ENCODE results near the gene NFIA. TPM values are rescaled to one million over a fixed set of nuclear protein-coding genes. Genes with fewer than 3 reads are reported as not detected.

NFIA gene
- total RNA-seq, 1 donor from 2014 or later: 31.3 TPM

GRCh38 chr1:61090546-61091202, 8.3 kb downstream of the NFIA start:
- H3K4me1 ChIP-seq (ENCODE audit: control insufficient read depth in 3 of 3, insufficient read depth in 3 of 3, low read length in 3 of 3): peaks cover 25 to 52% (median 32%) of the 10 kb centered on the region in 3 donors
- H3K36me3 ChIP-seq (ENCODE audit: control insufficient read depth in 3 of 3, insufficient read depth in 3 of 3, low read length in 3 of 3): peaks cover 0 to 7% (median 2%) of the 10 kb centered on the region in 3 donors
- peak overlapping the region; percentile 49 to 61 (median 55) for H3K4me3 ChIP-seq (ENCODE audit: low read length in 3 of 3)
- no peaks in the 10 kb centered on the region for H3K9me3 ChIP-seq (ENCODE audit: control insufficient read depth in 3 of 3, low read length in 3 of 3)
- H3K9ac ChIP-seq (ENCODE audit: low read depth in 1 of 3, low read length in 3 of 3): peak overlapping the region; percentile 36 to 63 (median 41)
- peak overlapping the region; percentile 88 for H3K27ac ChIP-seq (ENCODE audit: low read depth, low read length)
- no peaks in the 10 kb centered on the region for H3K27me3 ChIP-seq (ENCODE audit: control insufficient read depth in 3 of 3, insufficient read depth in 3 of 3, low read length in 3 of 3)

DNA sequence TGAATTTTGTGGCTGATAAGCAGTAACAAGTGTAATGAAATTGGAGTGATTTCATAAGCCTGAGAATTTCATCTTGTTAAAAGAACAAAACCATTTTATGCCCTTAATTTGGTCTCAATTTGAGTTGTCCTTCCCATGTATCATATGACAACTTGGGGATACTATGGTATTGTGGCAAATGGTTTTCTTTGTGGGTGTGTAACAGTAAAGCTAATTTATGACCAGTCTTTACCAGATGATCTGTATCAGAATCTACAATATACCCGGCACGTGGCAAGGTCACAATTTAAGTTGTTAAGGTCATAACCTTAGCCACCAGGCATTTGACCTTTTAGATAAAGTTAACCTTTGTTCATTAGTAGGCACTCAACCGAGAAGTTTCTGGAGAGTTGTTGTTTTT, 9.1 kb downstream of the NFIA start:
- Histone ChIP-seq H3K9me3 (ENCODE audit: control insufficient read depth in 3 of 3, low read length in 3 of 3) (no peaks in the 10 kb centered on the region), H3K36me3 (ENCODE audit: control insufficient read depth in 3 of 3, insufficient read depth in 3 of 3, low read length in 3 of 3) (peaks cover 0 to 7% (median 2%) of the 10 kb centered on the region in 3 donors), H3K27me3 (ENCODE audit: control insufficient read depth in 3 of 3, insufficient read depth in 3 of 3, low read length in 3 of 3) (no peaks in the 10 kb centered on the region), H3K4me3 (ENCODE audit: low read length in 3 of 3) (peak overlapping the region in 2 of 3 donors; percentile 55 to 61), H3K9ac (ENCODE audit: low read depth in 1 of 3, low read length in 3 of 3) (peak overlapping the region; percentile 36 to 63 (median 41)), H3K4me1 (ENCODE audit: control insufficient read depth in 3 of 3, insufficient read depth in 3 of 3, low read length in 3 of 3) (peaks cover 22 to 45% (median 30%) of the 10 kb centered on the region in 3 donors), H3K27ac (ENCODE audit: low read depth, low read length) (peak overlapping the region; percentile 88)

DNA sequence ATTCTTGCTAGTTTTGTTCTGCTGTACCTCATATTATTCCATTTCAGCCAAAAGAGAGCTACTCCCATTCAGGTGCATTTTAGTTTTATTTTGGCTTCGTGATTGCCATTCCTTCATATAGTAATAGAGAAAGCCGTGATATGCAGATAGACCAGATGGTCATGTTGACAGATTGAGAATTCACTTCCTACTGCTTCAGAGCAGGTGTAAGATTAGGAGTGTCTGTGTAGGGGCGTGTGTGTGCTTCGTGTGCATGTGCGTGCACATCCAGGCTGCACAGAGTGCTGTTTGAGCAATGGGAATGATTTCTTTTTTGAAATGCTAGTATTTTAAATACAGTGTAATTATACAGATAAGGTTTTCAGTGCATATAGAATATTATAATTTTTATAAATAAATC, 10.3 kb downstream of the NFIA start:
- H3K4me1 ChIP-seq (ENCODE audit: control insufficient read depth in 3 of 3, insufficient read depth in 3 of 3, low read length in 3 of 3): peaks cover 22 to 44% (median 30%) of the 10 kb centered on the region in 3 donors
- no peaks in the 10 kb centered on the region for H3K27me3 ChIP-seq (ENCODE audit: control insufficient read depth in 3 of 3, insufficient read depth in 3 of 3, low read length in 3 of 3)
- H3K27ac ChIP-seq (ENCODE audit: low read depth, low read length): peak overlapping the region; percentile 88
- H3K9me3 ChIP-seq (ENCODE audit: control insufficient read depth in 3 of 3, low read length in 3 of 3): no peaks in the 10 kb centered on the region
- peak overlapping the region; percentile 22 to 54 (median 37) for H3K4me3 ChIP-seq (ENCODE audit: low read length in 3 of 3)
- peak overlapping the region; percentile 15 to 41 (median 26) for H3K9ac ChIP-seq (ENCODE audit: low read depth in 1 of 3, low read length in 3 of 3)
- H3K36me3 ChIP-seq (ENCODE audit: control insufficient read depth in 3 of 3, insufficient read depth in 3 of 3, low read length in 3 of 3): peaks cover 0 to 7% (median 2%) of the 10 kb centered on the region in 3 donors

GRCh38 chr1:61093525-61094137, 11.3 kb downstream of the NFIA start:
- Histone ChIP-seq H3K36me3 (ENCODE audit: control insufficient read depth in 3 of 3, insufficient read depth in 3 of 3, low read length in 3 of 3) (peaks cover 0 to 2% (median under 1%) of the 10 kb centered on the region in 3 donors), H3K4me1 (ENCODE audit: control insufficient read depth in 3 of 3, insufficient read depth in 3 of 3, low read length in 3 of 3) (peaks cover 22 to 47% (median 30%) of the 10 kb centered on the region in 3 donors), H3K27me3 (ENCODE audit: control insufficient read depth in 3 of 3, insufficient read depth in 3 of 3, low read length in 3 of 3) (no peaks in the 10 kb centered on the region), H3K9ac (ENCODE audit: low read depth in 1 of 3, low read length in 3 of 3) (peak overlapping the region; percentile 0 to 52 (median 42)), H3K27ac (ENCODE audit: low read depth, low read length) (peak overlapping the region; percentile 67), H3K9me3 (ENCODE audit: control insufficient read depth in 3 of 3, low read length in 3 of 3) (no peaks in the 10 kb centered on the region), H3K4me3 (ENCODE audit: low read length in 3 of 3) (peak overlapping the region; percentile 11 to 41 (median 16))

- H3K36me3 ChIP-seq (ENCODE audit: control insufficient read depth in 3 of 3, insufficient read depth in 3 of 3, low read length in 3 of 3): no peaks in the 10 kb centered on the region
- peak overlapping the region; percentile 2 to 18 (median 16) for H3K4me3 ChIP-seq (ENCODE audit: low read length in 3 of 3)
- H3K27me3 ChIP-seq (ENCODE audit: control insufficient read depth in 3 of 3, insufficient read depth in 3 of 3, low read length in 3 of 3): no peaks in the 10 kb centered on the region
- peak overlapping the region; percentile 17 to 60 (median 52) for H3K9ac ChIP-seq (ENCODE audit: low read depth in 1 of 3, low read length in 3 of 3)
- H3K4me1 ChIP-seq (ENCODE audit: control insufficient read depth in 3 of 3, insufficient read depth in 3 of 3, low read length in 3 of 3): peaks cover 22 to 43% (median 30%) of the 10 kb centered on the region in 3 donors
- peak overlapping the region; percentile 67 for H3K27ac ChIP-seq (ENCODE audit: low read depth, low read length)
- no peaks in the 10 kb centered on the region for H3K9me3 ChIP-seq (ENCODE audit: control insufficient read depth in 3 of 3, low read length in 3 of 3)
These were observed 12.5 kb downstream of the NFIA start for GRCh38 chr1:61094677-61095469.

GRCh38 chr1:61095470-61095812, 13.1 kb downstream of the NFIA start:
- Histone ChIP-seq H3K4me1 (ENCODE audit: control insufficient read depth in 3 of 3, insufficient read depth in 3 of 3, low read length in 3 of 3) (peaks cover 22 to 38% (median 30%) of the 10 kb centered on the region in 3 donors), H3K36me3 (ENCODE audit: control insufficient read depth in 3 of 3, insufficient read depth in 3 of 3, low read length in 3 of 3) (no peaks in the 10 kb centered on the region), H3K27me3 (ENCODE audit: control insufficient read depth in 3 of 3, insufficient read depth in 3 of 3, low read length in 3 of 3) (no peaks in the 10 kb centered on the region), H3K4me3 (ENCODE audit: low read length in 3 of 3) (peak overlapping the region in 1 of 3 donors; percentile 2), H3K27ac (ENCODE audit: low read depth, low read length) (peak overlapping the region; percentile 67), H3K9me3 (ENCODE audit: control insufficient read depth in 3 of 3, low read length in 3 of 3) (no peaks in the 10 kb centered on the region), H3K9ac (ENCODE audit: low read depth in 1 of 3, low read length in 3 of 3) (peak overlapping the region; percentile 17 to 52 (median 47))

DNA sequence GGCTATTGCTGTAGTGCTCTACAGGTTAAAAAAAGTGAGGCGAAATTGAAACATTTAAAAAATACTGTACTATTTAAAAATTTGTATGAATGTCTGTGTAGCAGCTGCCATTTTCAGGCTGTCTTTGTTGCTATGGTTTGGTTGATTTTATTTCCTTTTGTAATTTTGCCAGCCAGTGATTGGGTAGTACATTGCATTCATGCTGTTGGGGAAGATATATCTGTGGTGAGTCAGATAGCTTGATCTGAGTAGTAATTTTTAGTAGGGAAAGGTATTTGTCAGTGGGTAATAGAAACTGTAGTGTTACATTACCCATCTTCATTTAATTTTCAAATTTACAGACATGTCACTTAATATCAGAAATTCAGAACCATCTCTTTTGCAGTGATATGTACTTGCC, 15.0 kb downstream of the NFIA start:
- peaks cover 16 to 36% (median 20%) of the 10 kb centered on the region in 3 donors for H3K4me1 ChIP-seq (ENCODE audit: control insufficient read depth in 3 of 3, insufficient read depth in 3 of 3, low read length in 3 of 3)

DNA sequence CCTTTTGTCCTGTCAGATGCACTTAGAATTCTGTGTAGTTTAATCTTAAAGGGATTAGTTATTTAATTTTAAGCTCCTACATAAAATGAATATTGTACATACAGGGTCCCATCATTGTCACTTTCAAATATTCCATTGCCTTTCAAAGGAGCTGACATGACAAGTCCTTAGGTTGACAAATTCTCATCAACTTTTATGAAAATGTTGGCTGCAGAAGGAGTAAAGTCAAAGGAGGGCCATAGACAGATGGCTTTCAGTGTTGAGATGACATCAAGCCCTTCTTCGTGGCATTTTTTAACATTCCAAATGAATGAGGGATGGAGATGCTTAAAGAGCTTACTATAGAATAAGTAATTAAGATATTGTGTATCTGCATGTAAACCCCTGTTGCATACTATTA, 15.4 kb downstream of the NFIA start:
- Histone ChIP-seq H3K9me3 (ENCODE audit: control insufficient read depth in 3 of 3, low read length in 3 of 3) (no peaks in the 10 kb centered on the region), H3K4me3 (ENCODE audit: low read length in 3 of 3) (no peak overlapping the region), H3K27ac (ENCODE audit: low read depth, low read length) (no peak overlapping the region), H3K9ac (ENCODE audit: low read depth in 1 of 3, low read length in 3 of 3) (no peak overlapping the region), H3K27me3 (ENCODE audit: control insufficient read depth in 3 of 3, insufficient read depth in 3 of 3, low read length in 3 of 3) (no peaks in the 10 kb centered on the region), H3K36me3 (ENCODE audit: control insufficient read depth in 3 of 3, insufficient read depth in 3 of 3, low read length in 3 of 3) (no peaks in the 10 kb centered on the region), H3K4me1 (ENCODE audit: control insufficient read depth in 3 of 3, insufficient read depth in 3 of 3, low read length in 3 of 3) (peaks cover 13 to 33% (median 19%) of the 10 kb centered on the region in 3 donors)

More for the DNA sequence above, 15.0 kb downstream of the NFIA start:
- Histone ChIP-seq H3K9ac (ENCODE audit: low read depth in 1 of 3, low read length in 3 of 3) (no peak overlapping the region), H3K4me3 (ENCODE audit: low read length in 3 of 3) (no peak overlapping the region), H3K27ac (ENCODE audit: low read depth, low read length) (no peak overlapping the region), H3K36me3 (ENCODE audit: control insufficient read depth in 3 of 3, insufficient read depth in 3 of 3, low read length in 3 of 3) (no peaks in the 10 kb centered on the region), H3K9me3 (ENCODE audit: control insufficient read depth in 3 of 3, low read length in 3 of 3) (no peaks in the 10 kb centered on the region), H3K27me3 (ENCODE audit: control insufficient read depth in 3 of 3, insufficient read depth in 3 of 3, low read length in 3 of 3) (no peaks in the 10 kb centered on the region)

DNA sequence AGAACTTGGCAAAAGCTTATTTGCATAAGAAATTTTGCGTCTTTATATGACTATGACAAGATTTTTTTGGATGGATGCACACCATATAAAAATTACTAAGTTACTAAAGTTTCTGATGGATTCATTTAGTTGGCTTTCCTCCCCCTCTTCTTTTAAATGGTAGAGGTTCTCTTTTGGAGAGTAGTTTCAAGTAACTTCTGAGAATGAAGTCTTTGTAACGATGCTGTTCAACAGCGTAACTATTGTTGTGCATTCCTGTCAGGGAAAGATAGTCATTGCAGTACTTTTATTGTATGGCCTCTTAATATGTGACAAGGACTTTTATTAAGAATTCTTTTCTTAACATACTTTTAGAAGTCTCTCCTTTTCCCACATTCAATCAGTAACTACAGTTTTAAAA, 16.0 kb downstream of the NFIA start:
- no peaks in the 10 kb centered on the region for H3K27me3 ChIP-seq (ENCODE audit: control insufficient read depth in 3 of 3, insufficient read depth in 3 of 3, low read length in 3 of 3)
- no peak overlapping the region for H3K27ac ChIP-seq (ENCODE audit: low read depth, low read length)
- H3K9me3 ChIP-seq (ENCODE audit: control insufficient read depth in 3 of 3, low read length in 3 of 3): no peaks in the 10 kb centered on the region
- H3K36me3 ChIP-seq (ENCODE audit: control insufficient read depth in 3 of 3, insufficient read depth in 3 of 3, low read length in 3 of 3): no peaks in the 10 kb centered on the region
- H3K9ac ChIP-seq (ENCODE audit: low read depth in 1 of 3, low read length in 3 of 3): no peak overlapping the region
- H3K4me1 ChIP-seq (ENCODE audit: control insufficient read depth in 3 of 3, insufficient read depth in 3 of 3, low read length in 3 of 3): peaks cover 19 to 37% (median 23%) of the 10 kb centered on the region in 3 donors
- no peak overlapping the region for H3K4me3 ChIP-seq (ENCODE audit: low read length in 3 of 3)

Data from skeletal muscle tissue (tissue), 4 donors.